ENCODE results near the gene TMEM178A. TPM values are rescaled to one million over a fixed set of nuclear protein-coding genes. Genes with fewer than 3 reads are reported as not detected.
"Not testable (repeated sequence)": the region's sequence is repeated elsewhere in the genome, so short reads cannot be mapped to it uniquely, and the experiment has no call there.

The TMEM178A gene
- not detected for polyA plus RNA-seq (2012; ENCODE audit: insufficient read depth, insufficient read length)

GRCh38 chr2:39665811-39666490 is at the start of gene TMEM178A:
TMEM178A (plus strand) TSS chr2:39665917; CDS start chr2:39665975, 58 bp downstream.
- DNase-seq (ENCODE audit: low read depth, low spot score), result no peak
- no peak within 1 kb of the TSS for H3K4me3 ChIP-seq (ENCODE audit: low read length)

- DNase-seq (ENCODE audit: low read depth, low spot score), result no peak
Observed at GRCh38 chr2:39618236-39618635, 47.5 kb upstream of the TMEM178A start.

GRCh38 chr2:39618736-39619135 is 47.0 kb upstream of the TMEM178A start:
- DNase-seq (ENCODE audit: low read depth, low spot score), result no peak
- no peak overlapping the region for H3K4me3 ChIP-seq (ENCODE audit: low read length)

More at GRCh38 chr2:39618236-39618635, 47.5 kb upstream of the TMEM178A start:
- H3K4me3 ChIP-seq (ENCODE audit: low read length), result no peak overlapping the region

GRCh38 chr2:39620067-39620466 is 45.6 kb upstream of the TMEM178A start:
- DNase-seq (ENCODE audit: low read depth, low spot score), result peak; percentile 50
- H3K4me3 ChIP-seq (ENCODE audit: low read length), result no peak overlapping the region

GRCh38 chr2:39621596-39621995 is 44.1 kb upstream of the TMEM178A start:
- DNase-seq (ENCODE audit: low read depth, low spot score), result no peak
- H3K4me3 ChIP-seq (ENCODE audit: low read length), result no peak overlapping the region

GRCh38 chr2:39622860-39623259 is 42.9 kb upstream of the TMEM178A start:
- H3K4me3 ChIP-seq (ENCODE audit: low read length), result no peak overlapping the region
- no peak for DNase-seq (ENCODE audit: low read depth, low spot score)

GRCh38 chr2:39623917-39624316 is 41.8 kb upstream of the TMEM178A start:
- DNase-seq (ENCODE audit: low read depth, low spot score), result no peak
- H3K4me3 ChIP-seq (ENCODE audit: low read length), result no peak overlapping the region

GRCh38 chr2:39625193-39625926 is 40.4 kb upstream of the TMEM178A start:
- DNase-seq (ENCODE audit: low read depth, low spot score), result no peak
- H3K4me3 ChIP-seq (ENCODE audit: low read length), result no peak overlapping the region

GRCh38 chr2:39625927-39626270 is 39.8 kb upstream of the TMEM178A start:
- no peak for DNase-seq (ENCODE audit: low read depth, low spot score)
- H3K4me3 ChIP-seq (ENCODE audit: low read length), result no peak overlapping the region

GRCh38 chr2:39628346-39628745 is 37.4 kb upstream of the TMEM178A start:
- DNase-seq (ENCODE audit: low read depth, low spot score); H3K4me3 ChIP-seq (ENCODE audit: low read length): not testable (repeated sequence)

- no peak for DNase-seq (ENCODE audit: low read depth, low spot score)
- H3K4me3 ChIP-seq (ENCODE audit: low read length), result no peak overlapping the region
Observed at GRCh38 chr2:39629646-39630045, 36.1 kb upstream of the TMEM178A start.

- DNase-seq (ENCODE audit: low read depth, low spot score), result no peak
- no peak overlapping the region for H3K4me3 ChIP-seq (ENCODE audit: low read length)
Observed at GRCh38 chr2:39631256-39631655, 34.5 kb upstream of the TMEM178A start.

- H3K4me3 ChIP-seq (ENCODE audit: low read length), result no peak overlapping the region
- DNase-seq (ENCODE audit: low read depth, low spot score), result no peak
Observed at GRCh38 chr2:39631718-39632117, 34.0 kb upstream of the TMEM178A start.

- DNase-seq (ENCODE audit: low read depth, low spot score), result no peak
- no peak overlapping the region for H3K4me3 ChIP-seq (ENCODE audit: low read length)
Observed at GRCh38 chr2:39632876-39633275, 32.8 kb upstream of the TMEM178A start.

GRCh38 chr2:39636306-39636705 is 29.4 kb upstream of the TMEM178A start:
- no peak for DNase-seq (ENCODE audit: low read depth, low spot score)
- H3K4me3 ChIP-seq (ENCODE audit: low read length), result no peak overlapping the region

GRCh38 chr2:39638581-39638980 is 27.1 kb upstream of the TMEM178A start:
- no peak for DNase-seq (ENCODE audit: low read depth, low spot score)
- no peak overlapping the region for H3K4me3 ChIP-seq (ENCODE audit: low read length)

GRCh38 chr2:39640107-39640506 is 25.6 kb upstream of the TMEM178A start:
- H3K4me3 ChIP-seq (ENCODE audit: low read length), result no peak overlapping the region
- no peak for DNase-seq (ENCODE audit: low read depth, low spot score)

GRCh38 chr2:39640681-39641080 is 25.0 kb upstream of the TMEM178A start:
- DNase-seq (ENCODE audit: low read depth, low spot score), result no peak
- no peak overlapping the region for H3K4me3 ChIP-seq (ENCODE audit: low read length)

- no peak overlapping the region for H3K4me3 ChIP-seq (ENCODE audit: low read length)
- DNase-seq (ENCODE audit: low read depth, low spot score), result no peak
Observed at GRCh38 chr2:39641635-39642034, 24.1 kb upstream of the TMEM178A start.

- DNase-seq (ENCODE audit: low read depth, low spot score), result no peak
- no peak overlapping the region for H3K4me3 ChIP-seq (ENCODE audit: low read length)
Observed at GRCh38 chr2:39642051-39642718, 23.5 kb upstream of the TMEM178A start.
